ENCODE measurements around the gene KCNT1. TPM values are rescaled to one million over a fixed set of nuclear protein-coding genes. Genes with fewer than 3 reads are reported as not detected.

Gene KCNT1
- total and polyA plus RNA-seq, 5 experiments from 2014 or later, result not detected

GRCh38 chr9:135737840-135738521 is 36.0 kb downstream of the KCNT1 start:
- H3K4me1 Mint-ChIP-seq, result peaks cover 0 to 4% (median under 1%) of the 10 kb centered on the region in 4 donors
- no peak overlapping the region for H3K4me3 Mint-ChIP-seq
- POLR2A ChIA-PET, result no interaction called here
- H3K27me3 Mint-ChIP-seq, result peaks cover 6 to 36% (median 25%) of the 10 kb centered on the region in 5 donors
- H3K9me3 Mint-ChIP-seq, result no peaks in the 10 kb centered on the region
- H3K27ac Mint-ChIP-seq, result no peak overlapping the region
- no peaks in the 10 kb centered on the region for H3K36me3 Mint-ChIP-seq
- no peak for DNase-seq
- no peak for ATAC-seq

- H3K27me3 Mint-ChIP-seq, result peaks cover 4 to 37% (median 19%) of the 10 kb centered on the region in 5 donors
- H3K36me3 Mint-ChIP-seq, result no peaks in the 10 kb centered on the region
- H3K27ac Mint-ChIP-seq, result no peak overlapping the region
- H3K9me3 Mint-ChIP-seq, result no peaks in the 10 kb centered on the region
- ATAC-seq (no peak), DNase-seq (no peak)
- H3K4me1 Mint-ChIP-seq, result peaks cover 0 to 4% (median under 1%) of the 10 kb centered on the region in 4 donors
- H3K4me3 Mint-ChIP-seq, result no peak overlapping the region
- POLR2A ChIA-PET, result no interaction called here
Observed at GRCh38 chr9:135739271-135740220, 37.6 kb downstream of the KCNT1 start.

- POLR2A ChIA-PET, result no interaction called here
- DNase-seq, result no peak
- Mint-ChIP-seq H3K27ac (no peak overlapping the region), H3K9me3 (no peaks in the 10 kb centered on the region), H3K27me3 (peaks cover 4 to 37% (median 19%) of the 10 kb centered on the region in 5 donors), H3K4me1 (peaks cover 0 to 4% (median under 1%) of the 10 kb centered on the region in 4 donors), H3K36me3 (no peaks in the 10 kb centered on the region), H3K4me3 (no peak overlapping the region)
- ATAC-seq, result no peak
Observed at GRCh38 chr9:135741276-135742219, 39.6 kb downstream of the KCNT1 start.

GRCh38 chr9:135743021-135743420 is 41.0 kb downstream of the KCNT1 start:
- H3K27ac Mint-ChIP-seq, result no peak overlapping the region
- ATAC-seq (no peak), DNase-seq (no peak)
- H3K36me3 Mint-ChIP-seq, result no peaks in the 10 kb centered on the region
- POLR2A ChIA-PET, result no interaction called here
- no peak overlapping the region for H3K4me3 Mint-ChIP-seq
- peaks cover 0 to 2% (median under 1%) of the 10 kb centered on the region in 4 donors for H3K4me1 Mint-ChIP-seq
- peaks cover 0 to 27% (median 14%) of the 10 kb centered on the region in 5 donors for H3K27me3 Mint-ChIP-seq
- no peaks in the 10 kb centered on the region for H3K9me3 Mint-ChIP-seq

- Mint-ChIP-seq H3K27me3 (peaks cover 0 to 25% (median 13%) of the 10 kb centered on the region in 5 donors), H3K4me3 (no peak overlapping the region), H3K27ac (no peak overlapping the region), H3K4me1 (peaks cover 0 to 2% (median under 1%) of the 10 kb centered on the region in 4 donors), H3K36me3 (no peaks in the 10 kb centered on the region), H3K9me3 (no peaks in the 10 kb centered on the region)
- no peak for DNase-seq
- POLR2A ChIA-PET, result no interaction called here
- no peak for ATAC-seq
Observed at GRCh38 chr9:135743546-135744332, 41.8 kb downstream of the KCNT1 start.

- ATAC-seq (no peak), DNase-seq (no peak)
- Mint-ChIP-seq H3K4me3 (no peak overlapping the region), H3K4me1 (no peaks in the 10 kb centered on the region), H3K36me3 (no peaks in the 10 kb centered on the region), H3K27ac (no peak overlapping the region), H3K9me3 (no peaks in the 10 kb centered on the region), H3K27me3 (peaks cover 0 to 18% (median 8%) of the 10 kb centered on the region in 5 donors)
- POLR2A ChIA-PET, result no interaction called here
Observed at GRCh38 chr9:135744333-135745070, 42.5 kb downstream of the KCNT1 start.

- Mint-ChIP-seq H3K4me3 (no peak overlapping the region), H3K9me3 (no peaks in the 10 kb centered on the region), H3K27me3 (peaks cover 0 to 11% (median 2%) of the 10 kb centered on the region in 5 donors), H3K27ac (no peak overlapping the region), H3K36me3 (no peaks in the 10 kb centered on the region), H3K4me1 (no peaks in the 10 kb centered on the region)
- POLR2A ChIA-PET, result no interaction called here
- ATAC-seq (no peak), DNase-seq (no peak)
Observed at GRCh38 chr9:135745189-135745588, 43.2 kb downstream of the KCNT1 start.

GRCh38 chr9:135745686-135746324 is 43.8 kb downstream of the KCNT1 start:
- Mint-ChIP-seq H3K4me3 (no peak overlapping the region), H3K4me1 (no peaks in the 10 kb centered on the region), H3K9me3 (no peaks in the 10 kb centered on the region), H3K36me3 (no peaks in the 10 kb centered on the region), H3K27ac (no peak overlapping the region), H3K27me3 (peaks cover 0 to 9% (median 2%) of the 10 kb centered on the region in 5 donors)
- DNase-seq (no peak), ATAC-seq (no peak)
- POLR2A ChIA-PET, result no interaction called here

GRCh38 chr9:135746565-135746964 is 44.6 kb downstream of the KCNT1 start:
- H3K9me3 Mint-ChIP-seq, result no peaks in the 10 kb centered on the region
- DNase-seq, result no peak
- POLR2A ChIA-PET, result no interaction called here
- H3K27me3 Mint-ChIP-seq, result peaks cover 0 to 9% (median 2%) of the 10 kb centered on the region in 5 donors
- no peak for ATAC-seq
- H3K4me3 Mint-ChIP-seq, result no peak overlapping the region
- no peaks in the 10 kb centered on the region for H3K36me3 Mint-ChIP-seq
- H3K4me1 Mint-ChIP-seq, result no peaks in the 10 kb centered on the region
- H3K27ac Mint-ChIP-seq, result no peak overlapping the region

- Mint-ChIP-seq H3K9me3 (no peaks in the 10 kb centered on the region), H3K27ac (no peak overlapping the region), H3K4me3 (no peak overlapping the region), H3K27me3 (peaks cover 0 to 7% (median 2%) of the 10 kb centered on the region in 5 donors), H3K4me1 (peaks cover 0 to 2% (median 0%) of the 10 kb centered on the region in 4 donors), H3K36me3 (no peaks in the 10 kb centered on the region)
- POLR2A ChIA-PET, result no interaction called here
- ATAC-seq (no peak), DNase-seq (no peak)
Observed at GRCh38 chr9:135747311-135747710, 45.3 kb downstream of the KCNT1 start.

GRCh38 chr9:135748676-135749075 is 46.7 kb downstream of the KCNT1 start:
- Mint-ChIP-seq H3K27ac (no peak overlapping the region), H3K27me3 (peaks cover 0 to 3% (median 0%) of the 10 kb centered on the region in 5 donors), H3K36me3 (no peaks in the 10 kb centered on the region), H3K9me3 (peaks cover 0 to 1% (median 0%) of the 10 kb centered on the region in 9 donors), H3K4me3 (no peak overlapping the region), H3K4me1 (peaks cover 0 to 2% (median 0%) of the 10 kb centered on the region in 4 donors)
- DNase-seq (no peak), ATAC-seq (no peak)
- POLR2A ChIA-PET, result no interaction called here

Measured in naive thymus-derived CD8-positive, alpha-beta T cell (primary cell).